ENCODE data around the gene NTNG2. TPM values are rescaled to one million over a fixed set of nuclear protein-coding genes. Genes with fewer than 3 reads are reported as not detected.

The NTNG2 gene
- total RNA-seq, 4 donors from 2014 or later: 0.27 to 1.1 TPM; not detected in 2

DNA sequence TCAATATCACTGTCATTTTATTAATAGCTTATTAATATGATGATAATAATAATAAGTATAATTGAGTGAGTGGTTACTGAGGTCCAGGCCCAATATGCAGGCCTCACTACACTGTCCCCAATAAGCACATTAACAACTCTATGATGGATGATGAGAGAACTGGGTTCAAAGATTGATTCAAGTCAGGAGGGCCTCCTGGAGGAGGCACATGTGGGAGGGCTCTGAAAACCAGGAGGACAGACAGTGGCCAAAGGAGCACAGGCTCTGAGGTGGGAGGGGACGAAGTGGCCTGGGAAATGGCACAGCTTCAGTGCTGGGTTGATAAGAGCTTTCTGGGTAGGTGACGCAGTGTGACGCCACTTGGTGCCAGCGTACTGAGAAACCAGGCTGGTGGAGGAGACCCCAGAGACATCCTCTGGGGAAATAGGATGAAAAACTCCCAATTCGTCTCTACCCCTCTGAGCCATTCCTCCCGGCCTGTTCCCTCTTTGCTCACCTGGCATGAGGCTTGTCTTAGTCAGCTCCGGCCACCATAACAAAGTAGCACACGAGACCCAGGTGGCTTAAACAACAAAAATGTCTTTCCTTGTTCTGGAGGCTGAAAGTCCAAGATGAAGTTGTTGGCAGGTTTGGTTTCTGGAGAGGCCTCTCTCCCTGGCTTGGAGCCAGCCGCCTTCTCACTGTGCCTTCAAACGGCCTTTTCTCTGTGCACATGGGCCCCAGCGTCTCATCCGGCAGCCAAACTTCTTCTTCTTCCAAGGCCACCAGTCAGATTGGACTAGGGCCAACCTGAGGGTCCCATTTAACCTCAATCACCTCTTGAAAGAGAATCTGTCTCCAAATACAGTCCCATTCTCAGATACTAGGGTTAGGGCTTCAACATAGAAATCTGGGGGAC lies 31.6 kb downstream of the NTNG2 start:
- DNase-seq: no peak
- H3K27ac ChIP-seq: no peak overlapping the region
- in situ Hi-C loops (cut with MboI; ENCODE audit: low pct_ligation_motif_present in 1 of 4, low pct_unique_long_range_greater_than_20kb in 1 of 4, low sequenced_read_pairs in 3 of 4): no loop called here
- no peaks in the 10 kb centered on the region for H3K9me3 ChIP-seq
- 87 to 92% methylated on average over 2 to 12 of the region's 12 CpGs for WGBS, 2 donors (ENCODE audit: low coverage in 1 of 2)
- no peaks in the 10 kb centered on the region for H3K4me1 ChIP-seq
- H3K4me3 ChIP-seq: no peak overlapping the region
- H3K36me3 ChIP-seq: no peaks in the 10 kb centered on the region
- intact Hi-C loops (cut with DNase I; ENCODE audit: low total_unique reads): no loop called here
- TF ChIP-seq, protein P1, sequence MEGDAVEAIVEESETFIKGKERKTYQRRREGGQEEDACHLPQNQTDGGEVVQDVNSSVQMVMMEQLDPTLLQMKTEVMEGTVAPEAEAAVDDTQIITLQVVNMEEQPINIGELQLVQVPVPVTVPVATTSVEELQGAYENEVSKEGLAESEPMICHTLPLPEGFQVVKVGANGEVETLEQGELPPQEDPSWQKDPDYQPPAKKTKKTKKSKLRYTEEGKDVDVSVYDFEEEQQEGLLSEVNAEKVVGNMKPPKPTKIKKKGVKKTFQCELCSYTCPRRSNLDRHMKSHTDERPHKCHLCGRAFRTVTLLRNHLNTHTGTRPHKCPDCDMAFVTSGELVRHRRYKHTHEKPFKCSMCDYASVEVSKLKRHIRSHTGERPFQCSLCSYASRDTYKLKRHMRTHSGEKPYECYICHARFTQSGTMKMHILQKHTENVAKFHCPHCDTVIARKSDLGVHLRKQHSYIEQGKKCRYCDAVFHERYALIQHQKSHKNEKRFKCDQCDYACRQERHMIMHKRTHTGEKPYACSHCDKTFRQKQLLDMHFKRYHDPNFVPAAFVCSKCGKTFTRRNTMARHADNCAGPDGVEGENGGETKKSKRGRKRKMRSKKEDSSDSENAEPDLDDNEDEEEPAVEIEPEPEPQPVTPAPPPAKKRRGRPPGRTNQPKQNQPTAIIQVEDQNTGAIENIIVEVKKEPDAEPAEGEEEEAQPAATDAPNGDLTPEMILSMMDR (IDR thresholded peaks at IDR 0.05): no peak
- TF ChIP-seq POLR2AphosphoS5 (IDR thresholded peaks at IDR 0.05): no peak
- TF ChIP-seq EP300 (IDR thresholded peaks at IDR 0.05; ENCODE audit: low read depth): no peak
- TF ChIP-seq POLR2A (IDR thresholded peaks at IDR 0.05): no peak
- peaks cover 19% of the 10 kb centered on the region for H3K27me3 ChIP-seq

DNA sequence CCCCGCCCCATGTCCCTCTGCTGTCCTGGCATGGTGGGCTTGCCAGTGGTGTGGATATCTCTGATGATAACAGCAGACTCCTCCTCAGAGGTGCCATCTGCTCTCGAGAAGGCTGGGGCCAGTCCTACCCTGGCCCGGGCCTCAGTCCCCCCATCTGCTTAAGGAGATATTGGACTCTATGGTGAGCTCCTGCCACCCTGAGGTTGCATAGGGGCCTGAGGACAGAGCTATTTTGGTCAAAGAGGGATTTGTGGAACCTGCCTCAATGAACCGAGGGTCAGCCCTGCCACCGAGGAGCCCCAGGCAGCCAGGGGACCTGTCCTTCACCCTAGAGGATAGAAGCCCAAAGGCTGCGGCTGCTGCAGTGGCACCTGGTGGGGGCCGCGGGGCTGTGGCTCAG lies 32.6 kb downstream of the NTNG2 start:
- 87% methylated on average over 7 of the region's 8 CpGs; no CpG with 5 or more reads in 1 of the 2 donors for WGBS, 2 donors (ENCODE audit: low coverage in 1 of 2)
- Histone ChIP-seq H3K36me3 (no peaks in the 10 kb centered on the region), H3K9me3 (no peaks in the 10 kb centered on the region), H3K27ac (no peak overlapping the region), H3K4me3 (no peak overlapping the region), H3K4me1 (no peaks in the 10 kb centered on the region), H3K27me3 (peaks cover 16% of the 10 kb centered on the region)
- DNase-seq: no peak
- no peak for TF ChIP-seq POLR2AphosphoS5 (IDR thresholded peaks at IDR 0.05)
- no peak for TF ChIP-seq POLR2A (IDR thresholded peaks at IDR 0.05)
- TF ChIP-seq, protein P1 (IDR thresholded peaks at IDR 0.05): no peak
- TF ChIP-seq EP300 (IDR thresholded peaks at IDR 0.05; ENCODE audit: low read depth): no peak
- intact Hi-C loops (cut with DNase I; ENCODE audit: low total_unique reads) (no loop called here), in situ Hi-C loops (cut with MboI; ENCODE audit: low pct_ligation_motif_present in 1 of 4, low pct_unique_long_range_greater_than_20kb in 1 of 4, low sequenced_read_pairs in 3 of 4) (no loop called here)

DNA sequence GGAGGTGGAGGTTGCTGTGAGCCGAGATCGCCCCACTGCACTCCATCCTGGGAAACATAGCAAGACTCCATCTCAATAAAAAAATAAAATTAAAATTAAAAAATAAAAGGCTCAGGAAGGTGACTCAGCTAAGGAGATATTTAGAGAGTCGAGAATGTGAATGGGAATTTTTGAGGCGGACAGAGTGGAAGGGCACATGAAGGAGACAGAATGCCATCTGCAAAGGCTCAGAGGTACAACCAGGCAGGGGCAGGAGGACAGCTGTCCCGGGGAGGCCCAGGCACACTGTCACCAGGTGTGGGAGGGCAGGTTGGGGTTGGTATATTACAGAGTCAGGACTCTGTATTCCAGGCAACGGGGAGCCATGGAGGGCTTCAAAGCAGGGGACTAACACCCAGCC lies 35.5 kb downstream of the NTNG2 start:
- no peak for TF ChIP-seq POLR2AphosphoS5 (IDR thresholded peaks at IDR 0.05)
- TF ChIP-seq POLR2A (IDR thresholded peaks at IDR 0.05): no peak
- no peak for TF ChIP-seq EP300 (IDR thresholded peaks at IDR 0.05; ENCODE audit: low read depth)
- TF ChIP-seq, protein P1 (IDR thresholded peaks at IDR 0.05): no peak
- Histone ChIP-seq H3K27me3 (peaks cover 28% of the 10 kb centered on the region), H3K36me3 (no peaks in the 10 kb centered on the region), H3K9me3 (no peaks in the 10 kb centered on the region), H3K4me1 (no peaks in the 10 kb centered on the region), H3K27ac (no peak overlapping the region), H3K4me3 (no peak overlapping the region)
- in situ Hi-C loops (cut with MboI; ENCODE audit: low pct_ligation_motif_present in 1 of 4, low pct_unique_long_range_greater_than_20kb in 1 of 4, low sequenced_read_pairs in 3 of 4) (no loop called here), intact Hi-C loops (cut with DNase I; ENCODE audit: low total_unique reads) (no loop called here)
- WGBS, 2 donors (ENCODE audit: low coverage in 1 of 2): 80 to 88% methylated on average over 5 to 6 of the region's 6 CpGs
- DNase-seq: no peak

DNA sequence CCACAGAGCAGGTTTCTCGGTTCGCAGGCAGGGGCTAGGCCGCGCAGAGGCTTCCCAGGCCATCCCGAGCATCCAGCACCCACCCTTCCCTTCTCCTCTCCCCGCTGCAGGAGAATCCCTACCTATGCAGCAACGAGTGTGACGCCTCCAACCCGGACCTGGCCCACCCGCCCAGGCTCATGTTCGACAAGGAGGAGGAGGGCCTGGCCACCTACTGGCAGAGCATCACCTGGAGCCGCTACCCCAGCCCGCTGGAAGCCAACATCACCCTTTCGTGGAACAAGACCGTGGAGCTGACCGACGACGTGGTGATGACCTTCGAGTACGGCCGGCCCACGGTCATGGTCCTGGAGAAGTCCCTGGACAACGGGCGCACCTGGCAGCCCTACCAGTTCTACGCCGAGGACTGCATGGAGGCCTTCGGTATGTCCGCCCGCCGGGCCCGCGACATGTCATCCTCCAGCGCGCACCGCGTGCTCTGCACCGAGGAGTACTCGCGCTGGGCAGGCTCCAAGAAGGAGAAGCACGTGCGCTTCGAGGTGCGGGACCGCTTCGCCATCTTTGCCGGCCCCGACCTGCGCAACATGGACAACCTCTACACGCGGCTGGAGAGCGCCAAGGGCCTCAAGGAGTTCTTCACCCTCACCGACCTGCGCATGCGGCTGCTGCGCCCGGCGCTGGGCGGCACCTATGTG lies 36.1 kb downstream of the NTNG2 start:
- in situ Hi-C loops (cut with MboI; ENCODE audit: low pct_ligation_motif_present in 1 of 4, low pct_unique_long_range_greater_than_20kb in 1 of 4, low sequenced_read_pairs in 3 of 4) (no loop called here), intact Hi-C loops (cut with DNase I; ENCODE audit: low total_unique reads) (no loop called here)
- WGBS, 2 donors (ENCODE audit: low coverage in 1 of 2): 93% methylated on average over 44 of the region's 58 CpGs; no CpG with 5 or more reads in 1 of the 2 donors
- no peak overlapping the region for H3K4me3 ChIP-seq
- H3K36me3 ChIP-seq: no peaks in the 10 kb centered on the region
- no peak for TF ChIP-seq POLR2A (IDR thresholded peaks at IDR 0.05)
- no peak for TF ChIP-seq EP300 (IDR thresholded peaks at IDR 0.05; ENCODE audit: low read depth)
- no peaks in the 10 kb centered on the region for H3K4me1 ChIP-seq
- DNase-seq: no peak
- peaks cover 30% of the 10 kb centered on the region for H3K27me3 ChIP-seq
- no peaks in the 10 kb centered on the region for H3K9me3 ChIP-seq
- H3K27ac ChIP-seq: no peak overlapping the region

Data from transverse colon (tissue), 4 donors.